Tibial nerve (tissue), 3 donors: ENCODE measurements around the gene NRDE2.

Source experiments
- CTCF ChIP-seq, 5 experiments: fragments of 200-600 bp in 3 of 5; fragments of 450-650 bp in 2 of 5; sonication (generic) in 3 of 5; IDR thresholded peaks; one replicate each; pipeline ENCODE4 v1.5.1; 2016 to 2019; ENCODE audit warnings: antibody characterized with exemption in 5 of 5, mild to moderate bottlenecking in 3 of 5, moderate library complexity in 2 of 5
- POLR2A ChIP-seq, 2 donors: fragments of 450-650 bp; IDR thresholded peaks; one replicate each; pipeline ENCODE4 v1.6.1; 2017; ENCODE audit warnings: antibody characterized with exemption in 2 of 2, mild to moderate bottlenecking in 2 of 2, moderate library complexity in 2 of 2

GRCh38 chr14:90345239-90345557 lies 13.5 kb upstream of the NRDE2 start:
- TF ChIP-seq CTCF (IDR thresholded peaks at IDR 0.05) (no peak), POLR2A (IDR thresholded peaks at IDR 0.05) (no peak)
